PC-3 (cell line): Measurements from ENCODE around the gene PLK5.

Experiments
- EZH2 ChIP-seq: fragments of 300-600 bp; sonication (generic); IDR thresholded peaks from one replicate; pipeline ENCODE4 v1.6.1; 2017; ENCODE audit warnings: antibody characterized with exemption, mild to moderate bottlenecking, low read length; ENCODE audit not compliant: unreplicated experiment
- TF ChIP-seq, protein P1 (sequence below): fragments of 300-600 bp; sonication (generic); conservative IDR thresholded peaks from 2 replicates; pipeline ENCODE4 v1.5.1; 2017; ENCODE audit warnings: antibody characterized with exemption, low read depth, mild to moderate bottlenecking, low read length

- TF ChIP-seq, protein P1, sequence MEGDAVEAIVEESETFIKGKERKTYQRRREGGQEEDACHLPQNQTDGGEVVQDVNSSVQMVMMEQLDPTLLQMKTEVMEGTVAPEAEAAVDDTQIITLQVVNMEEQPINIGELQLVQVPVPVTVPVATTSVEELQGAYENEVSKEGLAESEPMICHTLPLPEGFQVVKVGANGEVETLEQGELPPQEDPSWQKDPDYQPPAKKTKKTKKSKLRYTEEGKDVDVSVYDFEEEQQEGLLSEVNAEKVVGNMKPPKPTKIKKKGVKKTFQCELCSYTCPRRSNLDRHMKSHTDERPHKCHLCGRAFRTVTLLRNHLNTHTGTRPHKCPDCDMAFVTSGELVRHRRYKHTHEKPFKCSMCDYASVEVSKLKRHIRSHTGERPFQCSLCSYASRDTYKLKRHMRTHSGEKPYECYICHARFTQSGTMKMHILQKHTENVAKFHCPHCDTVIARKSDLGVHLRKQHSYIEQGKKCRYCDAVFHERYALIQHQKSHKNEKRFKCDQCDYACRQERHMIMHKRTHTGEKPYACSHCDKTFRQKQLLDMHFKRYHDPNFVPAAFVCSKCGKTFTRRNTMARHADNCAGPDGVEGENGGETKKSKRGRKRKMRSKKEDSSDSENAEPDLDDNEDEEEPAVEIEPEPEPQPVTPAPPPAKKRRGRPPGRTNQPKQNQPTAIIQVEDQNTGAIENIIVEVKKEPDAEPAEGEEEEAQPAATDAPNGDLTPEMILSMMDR, result no peak
- TF ChIP-seq EZH2, result no peak
Observed at GRCh38 chr19:1526979-1527649, 3.2 kb downstream of the PLK5 start.
